Smooth muscle cell (in vitro differentiated cells): Measurements from ENCODE around the gene FAM107B. TPM values are rescaled to one million over a fixed set of nuclear protein-coding genes. Genes with fewer than 3 reads are reported as not detected.

Experiments
- DNase-seq: peaks from one replicate; lab custom pipeline; 2025; ENCODE audit not compliant: unreplicated experiment; lab: John Stamatoyannopoulos, UW
- H2AFZ ChIP-seq: fragments of 200-600 bp; sonication (generic); 2 replicates; pipeline ENCODE4 v1.6.0; 2016; ENCODE audit warnings: antibody characterized with exemption, low read depth, mild to moderate bottlenecking
- H3F3A ChIP-seq: fragments of 200-600 bp; sonication (generic); 2 replicates; pipeline ENCODE4 v1.6.0; 2017; ENCODE audit warnings: antibody characterized with exemption, low read depth
- H3K27ac ChIP-seq: fragments of 200-600 bp; sonication (generic); 2 replicates; pipeline ENCODE4 v1.5.1; 2016; ENCODE audit warnings: low read depth, mild to moderate bottlenecking
- H3K27me3 ChIP-seq: fragments of 200-600 bp; sonication (generic); 2 replicates; pipeline ENCODE4 v1.6.1; 2016; ENCODE audit warnings: low read depth, mild to moderate bottlenecking
- H3K36me3 ChIP-seq: fragments of 200-600 bp; sonication (generic); 2 replicates; pipeline ENCODE4 v1.5.1; 2016; ENCODE audit warnings: low read depth
- H3K4me1 ChIP-seq: fragments of 200-600 bp; sonication (generic); 2 replicates; pipeline ENCODE4 v1.5.1; 2016; ENCODE audit warnings: low read depth
- H3K4me2 ChIP-seq: fragments of 200-600 bp; sonication (generic); 2 replicates; pipeline ENCODE4 v1.6.0; 2016; ENCODE audit warnings: mild to moderate bottlenecking
- H3K4me3 ChIP-seq: fragments of 200-600 bp; sonication (generic); 2 replicates; pipeline ENCODE4 v1.5.1; 2016; ENCODE audit warnings: mild to moderate bottlenecking
- H3K79me2 ChIP-seq: fragments of 200-600 bp; sonication (generic); 2 replicates; pipeline ENCODE4 v1.6.0; 2016; ENCODE audit warnings: low read depth, mild to moderate bottlenecking
- H3K9ac ChIP-seq: fragments of 200-600 bp; sonication (generic); 2 replicates; pipeline ENCODE4 v1.6.0; 2016; ENCODE audit warnings: low read depth
- H3K9me3 ChIP-seq: fragments of 200-600 bp; sonication (generic); replicated peaks from 2 replicates; pipeline ENCODE4 v1.5.1; 2016; ENCODE audit warnings: low read depth
- H4K20me1 ChIP-seq: fragments of 200-600 bp; sonication (generic); 2 replicates; pipeline ENCODE4 v1.6.0; 2016; ENCODE audit warnings: low read depth
- CTCF ChIP-seq: fragments of 200-600 bp; sonication (generic); IDR thresholded peaks from 2 replicates; pipeline ENCODE4 v1.5.1; 2017; ENCODE audit warnings: borderline replicate concordance, mild to moderate bottlenecking, antibody characterized with exemption; ENCODE audit not compliant: insufficient read depth, poor library complexity, severe bottlenecking
- WGBS: methylation state at CpG from one replicate; pipeline ENCODE4 v1.1.7; 2016; ENCODE audit warnings: low lambda C conversion rate; 5-methylcytosine and 5-hydroxymethylcytosine counted together
- polyA plus RNA-seq: library from polyadenylated mRNA; unstranded; fragments of >200 nt; fragmentation: Nextera tagmentation; extraction: Ambion mirVana; gene quantifications from 2 replicates; pipeline ENCODE4 v1.2.1, GENCODE V29; 2016
- total RNA-seq: library from RNA; depleted of rRNA; stranded (reverse); fragments of >200 nt; gene quantifications from 2 replicates; pipeline ENCODE4 v1.2.3, GENCODE V29; 2014

FAM107B gene
- total and polyA plus RNA-seq, 2 experiments from 2014 or later = 8.7 to 9.0 TPM

DNA sequence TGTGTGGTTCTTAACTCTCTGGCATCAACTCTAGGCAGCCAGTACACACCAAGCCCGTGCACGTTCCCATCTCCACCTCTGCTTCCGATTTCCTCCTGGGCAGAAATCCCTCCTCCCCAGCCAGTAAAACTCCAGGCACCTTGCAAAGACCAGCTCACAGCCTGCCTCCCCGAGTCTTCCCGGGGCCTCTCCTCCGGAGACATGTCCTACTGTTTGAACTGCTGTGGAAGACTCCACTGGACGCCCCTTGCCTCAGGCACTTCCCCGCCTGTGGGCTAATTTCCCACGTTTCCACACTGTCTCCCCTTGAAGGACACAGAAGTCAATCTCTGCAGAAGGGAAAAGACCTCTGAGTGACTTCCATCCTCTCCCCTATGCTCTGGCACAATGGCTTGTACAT lies 233.3 kb downstream of the FAM107B start:
- peaks cover 8% of the 10 kb centered on the region for H3F3A ChIP-seq
- no peaks in the 10 kb centered on the region for H3K27me3 ChIP-seq
- peaks cover 23% of the 10 kb centered on the region for H4K20me1 ChIP-seq
- no peak for TF ChIP-seq CTCF
- H3K27ac ChIP-seq = no peak overlapping the region
- no peaks in the 10 kb centered on the region for H3K79me2 ChIP-seq
- H3K9ac ChIP-seq = no peak overlapping the region
- WGBS = 90% methylated on average over 9 of the region's 9 CpGs
- peaks cover 6% of the 10 kb centered on the region for H3K4me1 ChIP-seq
- H3K4me3 ChIP-seq = no peak overlapping the region
- no peak overlapping the region for H2AFZ ChIP-seq
- no peak for DNase-seq
- no peak overlapping the region for H3K4me2 ChIP-seq
- H3K36me3 ChIP-seq = no peaks in the 10 kb centered on the region
- H3K9me3 ChIP-seq = no peaks in the 10 kb centered on the region

- no peak overlapping the region for H3K4me2 ChIP-seq
- H3K27me3 ChIP-seq = no peaks in the 10 kb centered on the region
- H3F3A ChIP-seq = peaks cover under 1% of the 10 kb centered on the region
- no peak overlapping the region for H3K9ac ChIP-seq
- no peaks in the 10 kb centered on the region for H3K79me2 ChIP-seq
- no peaks in the 10 kb centered on the region for H3K9me3 ChIP-seq
- H4K20me1 ChIP-seq = peaks cover 27% of the 10 kb centered on the region
- no peak overlapping the region for H2AFZ ChIP-seq
- peaks cover 2% of the 10 kb centered on the region for H3K4me1 ChIP-seq
- H3K4me3 ChIP-seq = no peak overlapping the region
- no peak for TF ChIP-seq CTCF
- H3K36me3 ChIP-seq = no peaks in the 10 kb centered on the region
- no peak for DNase-seq
- no peak overlapping the region for H3K27ac ChIP-seq
- WGBS = 96% methylated on average over 5 of the region's 5 CpGs
These were observed 234.1 kb downstream of the FAM107B start for GRCh38 chr10:14540611-14541010.

GRCh38 chr10:14540062-14540461 lies 234.6 kb downstream of the FAM107B start:
- no peak overlapping the region for H3K27ac ChIP-seq
- H3F3A ChIP-seq = no peaks in the 10 kb centered on the region
- H3K9me3 ChIP-seq = no peaks in the 10 kb centered on the region
- no peaks in the 10 kb centered on the region for H3K79me2 ChIP-seq
- TF ChIP-seq CTCF = no peak
- H2AFZ ChIP-seq = no peak overlapping the region
- no peaks in the 10 kb centered on the region for H3K36me3 ChIP-seq
- H3K4me3 ChIP-seq = no peak overlapping the region
- H3K9ac ChIP-seq = no peak overlapping the region
- DNase-seq = no peak
- no peaks in the 10 kb centered on the region for H3K4me1 ChIP-seq
- H3K4me2 ChIP-seq = no peak overlapping the region
- peaks cover 27% of the 10 kb centered on the region for H4K20me1 ChIP-seq
- WGBS = 73% methylated on average over 3 of the region's 3 CpGs
- H3K27me3 ChIP-seq = no peaks in the 10 kb centered on the region

- H3K36me3 ChIP-seq = no peaks in the 10 kb centered on the region
- no peak overlapping the region for H2AFZ ChIP-seq
- no peaks in the 10 kb centered on the region for H3F3A ChIP-seq
- H3K4me2 ChIP-seq = no peak overlapping the region
- H3K9me3 ChIP-seq = no peaks in the 10 kb centered on the region
- no peak for TF ChIP-seq CTCF
- H3K79me2 ChIP-seq = no peaks in the 10 kb centered on the region
- no peak overlapping the region for H3K4me3 ChIP-seq
- no peak overlapping the region for H3K27ac ChIP-seq
- no peak overlapping the region for H3K9ac ChIP-seq
- peaks cover 27% of the 10 kb centered on the region for H4K20me1 ChIP-seq
- H3K27me3 ChIP-seq = no peaks in the 10 kb centered on the region
- DNase-seq = no peak
- H3K4me1 ChIP-seq = no peaks in the 10 kb centered on the region
These were observed 235.5 kb downstream of the FAM107B start for GRCh38 chr10:14539176-14539575.
